SHP77 treated with DMSO at 0.1 percent for 48 hours (cell line): ENCODE measurements around the gene EPM2AIP1.
"Not testable (repeated sequence)": the region's sequence is repeated elsewhere in the genome, so short reads cannot be mapped to it uniquely, and the experiment has no call there.

Experiments used
- DNase-seq: peaks from one replicate; lab custom pipeline; 2025; lab: John Stamatoyannopoulos, UW

The EPM2AIP1 gene

DNA sequence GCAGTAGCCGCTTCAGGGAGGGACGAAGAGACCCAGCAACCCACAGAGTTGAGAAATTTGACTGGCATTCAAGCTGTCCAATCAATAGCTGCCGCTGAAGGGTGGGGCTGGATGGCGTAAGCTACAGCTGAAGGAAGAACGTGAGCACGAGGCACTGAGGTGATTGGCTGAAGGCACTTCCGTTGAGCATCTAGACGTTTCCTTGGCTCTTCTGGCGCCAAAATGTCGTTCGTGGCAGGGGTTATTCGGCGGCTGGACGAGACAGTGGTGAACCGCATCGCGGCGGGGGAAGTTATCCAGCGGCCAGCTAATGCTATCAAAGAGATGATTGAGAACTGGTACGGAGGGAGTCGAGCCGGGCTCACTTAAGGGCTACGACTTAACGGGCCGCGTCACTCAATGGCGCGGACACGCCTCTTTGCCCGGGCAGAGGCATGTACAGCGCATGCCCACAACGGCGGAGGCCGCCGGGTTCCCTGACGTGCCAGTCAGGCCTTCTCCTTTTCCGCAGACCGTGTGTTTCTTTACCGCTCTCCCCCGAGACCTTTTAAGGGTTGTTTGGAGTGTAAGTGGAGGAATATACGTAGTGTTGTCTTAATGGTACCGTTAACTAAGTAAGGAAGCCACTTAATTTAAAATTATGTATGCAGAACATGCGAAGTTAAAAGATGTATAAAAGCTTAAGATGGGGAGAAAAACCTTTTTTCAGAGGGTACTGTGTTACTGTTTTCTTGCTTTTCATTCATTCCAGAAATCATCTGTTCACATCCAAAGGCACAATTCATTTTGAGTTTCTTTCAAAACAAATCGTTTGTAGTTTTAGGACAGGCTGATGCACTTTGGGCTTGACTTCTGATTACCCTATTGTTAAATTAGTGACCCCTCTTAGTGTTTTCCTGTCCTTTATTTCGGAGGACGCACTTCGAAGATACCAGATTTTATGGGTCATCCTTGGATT lies 674 bp upstream of the EPM2AIP1 start, which contains the start of gene MLH1:
Gene MLH1 (plus strand): TSS at position 193 of the 958 bp plus-strand sequence. CDS start 30 bp downstream, at position 223.
- no peak for DNase-seq

DNA sequence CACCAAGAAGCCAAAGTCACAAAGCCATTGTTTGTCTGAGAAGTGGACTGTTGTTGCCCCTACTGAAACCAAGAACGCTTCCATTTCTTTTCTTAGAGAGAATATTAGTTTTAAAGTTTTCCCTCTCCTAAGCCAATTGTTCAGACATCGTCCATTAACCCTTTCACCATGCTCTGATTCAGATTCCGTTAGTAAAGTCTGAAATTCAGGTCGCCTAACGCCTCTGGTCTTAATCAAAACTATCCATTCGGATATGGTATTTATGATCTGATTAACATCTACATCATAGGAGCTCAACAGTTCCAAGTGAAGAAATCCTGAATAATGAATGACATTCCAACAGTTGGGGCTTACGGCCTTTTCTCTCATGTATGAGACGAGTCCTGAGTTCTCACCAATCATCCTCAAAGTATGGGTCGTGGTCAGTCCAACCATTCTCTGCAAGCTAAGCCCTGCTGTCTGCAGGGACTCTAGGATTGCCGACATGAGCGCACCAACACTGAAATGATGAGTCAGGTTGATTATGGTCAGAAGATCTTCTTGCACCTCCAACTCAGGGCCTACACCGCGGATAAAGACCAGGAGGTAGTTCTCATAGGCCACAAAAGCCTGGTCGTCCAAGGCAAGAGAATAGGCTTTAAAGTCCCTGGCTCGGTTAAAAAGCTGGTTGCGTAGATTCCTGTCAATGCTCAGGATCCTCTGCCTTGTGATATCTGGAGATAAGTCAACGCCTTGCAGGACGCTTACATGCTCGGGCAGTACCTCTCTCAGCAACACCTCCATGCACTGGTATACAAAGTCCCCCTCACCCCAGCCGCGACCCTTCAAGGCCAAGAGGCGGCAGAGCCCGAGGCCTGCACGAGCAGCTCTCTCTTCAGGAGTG lies 767 bp downstream of the EPM2AIP1 start:
- no peak for DNase-seq

DNA sequence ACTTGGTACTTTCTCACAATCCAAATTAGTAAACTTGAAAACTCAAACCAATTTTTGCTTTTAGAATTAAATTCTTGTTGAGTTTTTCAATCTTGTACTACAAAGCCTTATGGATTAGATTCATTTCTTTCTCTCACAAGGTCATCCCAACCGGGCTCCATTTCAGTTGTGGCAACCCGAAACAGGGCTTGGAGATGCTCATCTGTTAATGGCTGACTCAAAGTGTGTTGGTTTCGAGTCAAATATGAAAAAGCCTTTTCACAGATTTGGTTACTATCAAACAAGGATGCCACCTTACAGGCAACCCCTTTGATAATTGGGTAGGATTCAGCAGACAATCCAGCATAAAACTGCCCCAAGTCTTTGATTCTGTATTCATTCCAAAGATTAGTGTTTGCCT lies 1.8 kb downstream of the EPM2AIP1 start:
- DNase-seq, result no peak

DNA sequence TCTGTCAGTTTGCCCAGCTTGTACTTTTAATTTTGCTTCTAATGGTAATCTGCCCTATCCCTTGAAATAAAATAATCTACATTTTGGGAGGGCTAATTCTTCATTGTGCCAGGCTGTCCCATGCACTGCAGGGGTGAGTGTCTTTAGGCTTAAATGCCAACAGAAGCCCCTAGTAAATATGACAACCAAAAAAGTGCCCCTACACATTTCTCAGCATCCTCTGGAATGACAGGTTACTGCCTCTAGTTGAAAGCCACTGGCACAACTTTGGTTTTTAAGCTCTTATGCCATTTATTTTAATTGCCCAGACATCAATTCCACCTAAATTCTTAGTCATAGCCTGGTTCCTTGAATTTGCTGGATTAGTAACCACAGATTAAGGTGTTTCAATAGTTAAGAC lies 3.4 kb downstream of the EPM2AIP1 start:
- DNase-seq, result no peak

DNA sequence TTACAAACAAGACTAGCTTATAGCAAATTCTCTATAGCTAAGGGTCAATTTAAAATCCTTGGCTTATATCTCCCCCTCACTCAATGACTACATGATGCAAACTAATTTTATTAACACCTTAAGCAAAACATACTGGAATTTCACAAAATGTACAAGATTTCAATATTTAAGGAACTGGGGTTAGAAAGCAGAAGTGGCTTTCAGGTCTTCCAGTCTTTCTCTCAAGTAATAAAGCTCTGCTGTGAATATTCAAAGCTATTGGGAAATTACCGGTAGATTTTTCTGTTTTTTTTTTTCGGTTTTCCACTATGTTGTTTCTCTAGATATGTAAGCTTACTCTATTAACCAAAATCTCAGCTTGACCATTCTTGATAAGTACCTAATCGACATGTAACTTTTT lies 3.9 kb downstream of the EPM2AIP1 start:
- no peak for DNase-seq

DNA sequence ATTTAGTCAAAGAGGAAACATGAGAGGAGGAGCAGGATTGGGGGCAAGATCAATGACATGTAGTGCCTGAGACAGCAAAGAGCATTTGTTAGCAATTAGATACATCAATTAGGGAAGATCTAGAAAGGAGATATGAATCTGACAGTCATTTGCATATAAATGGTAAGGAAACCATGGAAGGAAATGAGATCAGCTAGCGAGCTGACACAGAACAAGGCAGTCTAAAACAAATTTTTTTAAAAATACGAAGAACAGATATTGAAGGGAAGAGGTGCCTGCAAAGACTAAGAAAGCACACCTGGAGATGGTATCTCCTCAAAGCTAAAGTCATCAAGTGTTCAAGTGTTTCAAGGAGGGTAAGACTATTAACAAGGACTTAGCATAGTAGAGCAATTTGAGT lies 4.6 kb downstream of the EPM2AIP1 start:
- DNase-seq, result no peak

DNA sequence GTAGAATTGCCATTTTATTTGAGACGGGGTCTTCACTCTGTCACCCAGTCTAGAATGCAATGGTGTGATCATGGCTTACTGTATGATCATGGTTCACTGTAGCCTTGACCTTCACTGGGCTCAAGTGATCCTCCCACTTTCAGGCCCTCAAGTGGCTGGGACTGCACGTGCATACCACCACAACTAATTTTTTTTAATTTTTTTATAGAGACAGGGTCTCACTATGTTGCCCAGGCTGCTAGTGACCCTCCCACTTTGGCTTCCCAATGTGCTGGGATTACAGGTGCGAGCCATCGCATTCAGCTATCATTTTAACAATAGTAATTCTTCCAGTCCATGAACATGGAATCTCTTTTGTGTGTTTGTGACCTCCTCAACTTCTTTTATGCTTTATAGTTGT lies 11.9 kb downstream of the EPM2AIP1 start:
- DNase-seq, result no peak

DNA sequence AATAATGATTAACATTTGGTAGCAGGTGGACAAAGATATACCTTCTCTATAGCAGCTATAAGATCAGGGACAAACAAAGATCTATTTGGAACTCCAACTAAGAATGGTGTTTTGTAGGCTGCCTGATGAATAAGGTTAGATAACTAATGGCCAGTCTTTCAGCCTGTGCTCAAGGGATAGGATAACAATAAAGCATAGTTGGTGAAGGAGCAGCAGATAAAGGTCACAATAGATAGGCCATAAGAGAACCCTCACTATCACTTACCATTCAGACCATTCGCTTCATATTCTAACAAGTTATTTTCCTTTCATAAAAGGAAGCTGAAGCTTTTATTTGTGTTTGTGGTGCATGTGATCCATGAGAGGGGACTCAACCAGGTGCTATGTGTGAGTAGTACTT lies 19.8 kb downstream of the EPM2AIP1 start:
- DNase-seq, result no peak

DNA sequence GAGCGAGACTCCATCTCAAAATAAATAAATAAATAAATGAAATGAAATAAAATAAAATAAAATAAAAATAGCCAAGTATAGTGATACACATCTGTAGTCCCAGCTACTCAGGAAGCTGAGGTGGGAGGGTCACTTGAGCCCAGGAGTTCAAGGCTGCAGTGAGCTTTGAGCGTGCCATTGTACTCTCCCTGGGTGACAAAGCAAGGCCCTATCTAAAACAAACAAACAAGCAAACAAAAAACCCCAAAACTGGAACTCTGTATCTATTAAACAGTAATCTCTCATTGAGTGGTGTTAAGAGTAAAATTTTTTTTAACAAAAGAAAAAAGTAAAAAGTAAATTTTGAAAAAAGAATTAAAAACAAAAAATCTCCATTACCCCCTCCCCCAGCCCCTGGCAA lies 20.8 kb downstream of the EPM2AIP1 start:
- no peak for DNase-seq

DNA sequence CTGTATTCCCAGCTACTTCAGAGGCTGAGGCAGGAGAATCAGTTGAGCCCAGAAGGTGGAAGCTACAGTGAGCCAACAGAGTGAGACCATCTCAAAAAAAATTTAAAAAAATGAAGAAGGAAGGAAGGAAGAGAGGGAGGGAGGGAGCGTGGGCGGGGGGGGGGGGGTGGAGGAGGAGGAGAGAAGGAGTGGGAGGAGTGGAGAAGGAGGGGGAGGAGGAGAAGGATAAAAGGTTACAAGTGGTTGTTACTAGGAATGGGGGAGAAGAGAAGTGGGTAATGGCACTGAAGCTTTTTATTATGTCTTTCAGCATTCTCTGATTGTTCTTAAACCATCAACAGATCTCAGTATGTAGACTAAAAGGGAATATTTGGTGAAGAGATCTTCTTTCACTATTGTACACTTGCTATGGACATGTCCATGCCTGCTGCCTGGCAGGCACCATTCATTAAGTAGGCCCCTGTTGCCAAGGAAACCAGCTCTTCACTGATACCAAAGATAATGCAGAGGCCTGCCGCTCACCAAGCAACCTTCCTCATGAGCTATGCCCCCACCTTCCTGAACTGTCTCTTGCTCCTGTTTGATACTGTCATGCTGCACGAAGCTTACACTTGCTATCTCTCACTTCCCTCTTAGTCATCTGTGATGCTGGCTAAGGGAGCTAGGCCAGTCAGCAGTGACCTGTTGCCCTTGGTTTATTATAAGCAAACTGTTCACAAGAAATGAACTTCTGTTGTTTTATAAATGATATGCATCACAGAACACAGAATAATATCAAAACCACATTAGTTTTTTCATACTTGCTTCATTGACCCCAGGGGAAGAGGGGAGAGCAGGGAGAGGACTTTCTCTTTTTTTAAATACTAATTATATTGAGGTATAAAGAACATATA lies 23.1 kb downstream of the EPM2AIP1 start:
- DNase-seq, result peak; percentile 48

DNA sequence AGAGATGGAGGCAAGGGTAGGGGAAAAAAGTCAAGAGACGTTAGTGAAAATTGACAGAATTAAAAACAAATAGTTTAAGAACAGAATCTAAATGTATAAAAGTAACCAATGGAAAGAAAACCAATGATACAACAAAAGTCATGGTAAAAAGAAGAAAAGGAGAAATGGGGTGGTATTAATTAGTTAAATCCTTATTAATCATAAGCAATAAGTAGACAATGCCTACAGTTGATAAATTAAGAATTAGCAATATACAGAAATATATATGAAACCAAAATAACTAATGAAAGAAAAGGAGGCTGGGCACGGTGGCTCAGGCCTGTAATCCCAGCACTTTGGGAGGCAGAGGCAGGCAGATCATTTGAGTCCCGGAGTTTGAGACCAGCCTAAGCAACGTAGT lies 23.8 kb downstream of the EPM2AIP1 start:
- no peak for DNase-seq

DNA sequence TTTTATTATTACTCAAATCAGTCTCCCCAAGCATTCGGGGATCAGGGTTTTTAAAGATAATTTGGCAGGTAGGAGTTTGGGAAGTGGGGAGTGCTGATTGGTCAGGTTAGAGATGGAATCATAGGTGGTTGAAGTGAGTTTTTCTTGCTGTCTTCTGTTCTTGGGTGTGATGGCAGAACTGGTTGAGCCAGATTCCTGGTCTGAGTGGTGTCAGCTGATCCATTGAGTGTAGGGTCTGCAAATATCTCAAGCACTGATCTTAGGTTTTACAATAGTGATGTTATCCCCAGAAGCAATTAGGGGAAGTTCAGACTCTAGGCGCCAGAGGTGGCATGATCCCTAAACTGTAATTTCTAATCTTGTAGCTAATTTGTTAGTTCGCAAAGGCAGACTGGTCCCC lies 27.5 kb downstream of the EPM2AIP1 start:
- no peak for DNase-seq

DNA sequence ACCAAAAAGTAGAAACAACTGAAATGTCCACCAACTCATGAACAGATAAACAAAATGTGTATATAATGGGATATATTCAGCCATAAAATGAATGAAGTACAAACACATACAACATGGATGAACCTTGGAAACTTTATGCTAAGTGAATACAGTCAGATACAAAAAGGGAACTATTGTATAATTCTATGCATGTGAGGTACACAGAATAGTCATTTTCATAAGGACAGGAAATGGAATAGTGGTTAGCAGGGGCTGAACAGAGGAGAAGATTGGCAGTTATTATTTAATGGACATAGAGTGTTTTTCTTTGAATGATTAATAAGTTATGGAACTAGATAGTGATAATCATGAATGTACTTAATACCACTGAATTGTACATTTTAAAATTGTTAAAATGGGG lies 28.1 kb downstream of the EPM2AIP1 start:
- DNase-seq, result no peak

DNA sequence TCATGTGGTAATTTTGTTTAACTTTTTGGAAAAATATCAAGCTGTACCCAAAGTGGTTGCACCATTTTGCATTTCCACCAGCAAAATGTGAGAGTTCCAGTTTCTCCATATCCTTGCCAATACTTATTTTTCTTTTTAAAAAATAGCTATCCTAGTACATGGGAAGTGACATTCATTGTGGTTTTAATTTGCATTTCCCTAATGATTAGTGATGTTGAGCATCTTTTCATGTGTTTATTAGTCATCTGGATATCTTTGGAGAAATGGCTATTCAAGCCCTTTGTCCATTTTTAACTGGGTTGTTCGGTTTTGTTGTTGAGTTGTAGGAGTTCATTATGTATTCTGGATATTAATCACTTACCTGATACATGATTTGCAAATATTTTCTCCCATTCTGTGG lies 28.6 kb downstream of the EPM2AIP1 start:
- no peak for DNase-seq

DNA sequence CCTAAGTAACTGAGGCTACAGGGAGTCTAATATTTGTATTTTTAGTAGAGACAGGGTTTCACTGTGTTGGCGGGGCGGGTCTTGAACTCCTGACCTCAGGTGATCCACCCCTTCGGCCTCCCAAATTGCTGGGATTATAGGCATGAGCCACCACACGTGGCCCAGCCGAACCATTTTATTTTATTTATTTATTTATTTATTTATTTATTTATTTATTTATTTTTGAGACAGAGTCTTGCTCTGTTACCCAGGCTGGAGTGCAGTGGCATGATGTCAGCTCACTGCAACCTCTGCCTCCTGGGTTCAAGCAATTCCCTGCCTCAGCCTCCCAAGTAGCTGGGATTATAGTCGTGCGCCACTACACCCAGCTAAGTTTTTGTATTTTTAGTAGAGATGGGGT lies 29.9 kb downstream of the EPM2AIP1 start:
- not testable (repeated sequence) for DNase-seq

DNA sequence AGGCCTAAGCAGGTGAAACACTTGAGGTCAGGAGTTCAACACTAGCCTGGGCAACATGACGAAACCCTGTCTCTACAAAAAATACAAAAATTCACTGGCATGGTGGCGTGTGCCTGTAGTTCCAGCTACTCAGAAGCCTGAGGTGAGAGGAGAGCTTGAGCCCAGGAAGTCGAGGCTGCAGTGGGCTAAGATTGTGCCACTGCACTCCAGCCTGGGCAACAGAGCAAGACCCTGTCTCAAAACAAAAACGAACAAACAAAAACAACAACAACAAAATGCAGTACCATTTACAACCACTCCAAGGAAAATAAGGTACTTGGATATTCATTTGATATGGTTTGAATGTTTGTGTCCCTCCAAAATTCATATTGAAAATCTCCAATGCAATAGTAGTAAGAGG lies 32.4 kb downstream of the EPM2AIP1 start:
- no peak for DNase-seq

DNA sequence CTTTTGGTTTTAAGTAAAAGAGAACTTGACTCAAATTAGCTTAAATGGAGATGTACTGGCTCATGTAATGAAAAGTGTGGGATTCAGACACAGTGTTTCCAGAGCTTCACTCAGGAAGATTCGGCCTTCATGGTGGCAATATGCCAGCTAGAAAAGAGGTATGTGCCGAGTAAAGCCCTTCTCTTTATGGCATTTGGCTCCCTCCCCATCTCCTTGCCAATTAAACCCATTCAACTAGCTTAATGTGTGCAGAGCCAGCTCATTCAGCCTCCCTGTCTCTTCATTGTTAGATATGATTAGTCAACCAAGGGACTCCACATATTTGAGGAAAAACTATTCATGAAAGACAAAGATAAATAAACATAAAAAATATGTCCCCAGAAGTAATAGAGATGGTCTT lies 33.1 kb downstream of the EPM2AIP1 start:
- DNase-seq, result peak; percentile 4

DNA sequence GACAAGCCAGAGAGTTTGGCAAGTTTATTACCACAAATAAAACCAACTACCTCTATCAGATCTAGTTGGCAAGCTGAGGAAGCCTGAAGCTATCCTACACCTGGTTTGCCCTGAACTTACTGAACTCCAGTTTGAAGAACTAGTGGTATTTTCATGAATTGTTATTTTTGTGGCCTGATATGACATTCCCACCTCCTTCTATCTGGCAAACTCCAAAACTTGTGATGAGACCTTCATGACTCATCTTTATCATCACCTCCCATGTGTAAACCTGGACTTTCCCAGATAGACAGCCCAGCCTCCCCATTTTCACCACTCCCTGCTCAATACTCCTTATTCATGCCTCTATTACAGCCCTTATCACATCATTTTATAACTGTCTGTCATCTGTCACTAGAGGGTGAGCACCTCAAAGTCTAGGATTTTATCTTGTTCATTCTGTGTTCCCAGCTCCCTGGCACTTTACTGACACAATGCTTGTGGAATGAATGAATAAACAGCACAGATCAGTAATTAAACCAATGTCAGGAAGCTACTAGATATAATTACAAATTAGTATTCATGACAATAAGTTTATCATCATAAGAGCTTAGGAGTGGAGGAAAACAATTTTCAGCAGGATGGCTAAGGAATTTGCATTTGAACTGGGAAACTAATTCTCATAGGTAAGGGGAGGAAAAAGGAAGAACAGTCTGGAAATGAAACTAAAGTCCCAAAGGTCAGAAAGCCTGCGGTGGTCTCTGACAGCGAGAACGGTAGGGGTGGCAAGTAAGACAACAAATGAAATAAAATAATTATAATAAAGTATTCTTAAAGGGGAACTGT lies 34.9 kb downstream of the EPM2AIP1 start:
- no peak for DNase-seq

DNA sequence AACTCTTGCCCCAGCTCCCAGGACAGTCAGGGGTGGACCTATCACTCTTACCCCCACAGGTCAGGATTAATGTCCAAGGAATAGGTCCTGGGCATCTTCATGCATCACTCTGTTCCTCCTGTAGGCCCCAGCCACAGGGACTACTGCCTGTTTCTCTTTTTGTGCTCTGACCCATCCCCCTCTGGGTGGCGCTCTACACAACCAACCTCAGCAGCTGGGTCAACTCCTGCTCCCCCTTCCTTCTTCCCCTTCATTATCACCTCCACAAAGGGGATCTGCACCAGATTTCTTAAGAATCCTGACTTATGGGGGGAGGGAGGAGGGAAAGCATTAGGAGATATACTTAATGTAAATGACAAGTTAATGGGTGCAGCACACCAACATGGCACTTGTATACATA lies 35.9 kb downstream of the EPM2AIP1 start:
- no peak for DNase-seq

DNA sequence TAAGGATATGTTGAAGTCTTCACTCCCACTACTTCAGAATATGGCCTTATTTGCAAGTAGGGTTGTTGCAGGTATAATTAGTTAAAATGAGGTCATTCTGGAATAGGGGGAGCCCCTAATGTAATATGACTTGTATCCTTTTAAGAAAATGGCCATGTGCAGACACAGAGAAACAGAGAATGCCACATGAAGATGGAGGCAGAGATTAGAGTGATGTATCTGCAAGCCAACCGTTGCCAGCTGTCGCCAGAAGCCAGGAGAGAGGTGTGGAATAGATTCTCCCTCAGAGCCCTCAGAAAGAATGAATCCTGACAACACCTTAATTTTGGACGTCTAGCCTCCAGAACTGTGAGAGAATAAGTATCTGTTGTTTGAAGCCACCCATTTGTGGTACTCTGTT lies 36.8 kb downstream of the EPM2AIP1 start:
- DNase-seq, result no peak
